NCI-H2196 treated with DMSO at 0.1 percent for 48 hours (cell line): Measurements from ENCODE around the gene UMODL1.

Experiments
- DNase-seq: peaks from one replicate; lab custom pipeline; 2025; ENCODE audit not compliant: unreplicated experiment; lab: John Stamatoyannopoulos, UW

UMODL1 gene

GRCh38 chr21:42093991-42094421 lies 22.9 kb downstream of the UMODL1 start:
- DNase-seq, result no peak

GRCh38 chr21:42094811-42095210 lies 23.7 kb downstream of the UMODL1 start:
- no peak for DNase-seq

DNA sequence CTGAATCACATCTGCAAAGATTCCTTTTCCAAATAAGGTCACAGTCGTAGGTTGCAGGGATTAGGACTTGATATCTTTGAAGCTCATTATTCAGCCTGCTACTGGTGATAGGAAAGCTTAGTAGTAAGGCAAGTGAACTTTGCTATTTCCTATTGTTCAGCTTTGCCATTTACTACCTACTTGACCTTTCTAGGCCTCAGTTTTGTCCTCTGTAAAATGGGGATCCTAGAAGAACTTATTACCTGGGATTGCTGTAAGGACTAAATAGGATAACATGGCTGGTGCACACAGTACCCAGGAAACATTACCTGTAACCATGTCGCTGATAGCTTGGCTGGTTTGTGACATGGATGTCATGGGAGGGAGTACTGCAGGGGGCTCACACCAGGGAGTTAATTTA lies 24.5 kb downstream of the UMODL1 start:
- DNase-seq, result no peak

- DNase-seq, result no peak
Measured at GRCh38 chr21:42096566-42096965, 25.4 kb downstream of the UMODL1 start.

GRCh38 chr21:42097274-42097673 lies 26.2 kb downstream of the UMODL1 start:
- DNase-seq, result no peak

GRCh38 chr21:42097860-42098454 lies 26.8 kb downstream of the UMODL1 start:
- DNase-seq, result peak; percentile 59

- no peak for DNase-seq
Measured at GRCh38 chr21:42098957-42099505, 27.9 kb downstream of the UMODL1 start.

- no peak for DNase-seq
Measured at GRCh38 chr21:42101246-42101645, 30.1 kb downstream of the UMODL1 start.

DNA sequence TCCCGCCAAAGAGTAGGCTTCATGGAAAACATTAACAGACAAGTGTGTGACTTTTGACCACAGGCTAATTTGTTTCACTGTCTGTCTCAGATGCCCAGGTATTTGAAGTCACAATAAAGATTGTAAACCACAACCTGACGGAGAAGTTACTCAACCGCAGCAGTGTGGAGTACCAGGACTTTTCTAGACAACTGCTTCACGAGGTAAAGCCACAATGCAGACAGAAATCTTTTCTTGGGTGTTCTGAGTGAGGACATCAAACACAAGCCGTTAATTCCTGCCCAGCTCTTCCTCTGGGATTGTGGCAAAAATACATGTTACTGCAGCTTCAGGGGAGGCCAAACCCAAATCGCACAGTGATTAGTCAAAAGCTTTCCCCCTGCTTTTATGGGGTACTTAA lies 31.0 kb downstream of the UMODL1 start:
- DNase-seq, result no peak

DNA sequence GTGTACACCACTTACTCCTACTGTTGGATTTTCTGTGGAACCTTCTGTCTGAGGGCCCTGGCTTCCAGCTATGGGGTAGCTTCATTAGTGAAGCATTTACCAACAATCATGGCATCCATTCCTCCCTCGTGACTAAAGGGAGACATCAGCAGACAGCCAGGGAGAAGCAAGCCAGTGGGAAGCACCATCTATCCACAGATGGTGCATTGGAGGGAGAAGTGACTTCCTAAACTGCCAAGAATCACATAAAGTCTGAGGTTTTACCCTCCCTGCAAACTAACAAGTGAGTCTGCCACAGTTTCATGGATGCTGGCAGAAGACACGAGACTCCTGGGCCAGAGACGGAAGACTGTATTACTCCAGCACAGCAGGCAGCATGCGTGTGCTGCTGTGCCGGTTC lies 31.4 kb downstream of the UMODL1 start:
- DNase-seq, result no peak

DNA sequence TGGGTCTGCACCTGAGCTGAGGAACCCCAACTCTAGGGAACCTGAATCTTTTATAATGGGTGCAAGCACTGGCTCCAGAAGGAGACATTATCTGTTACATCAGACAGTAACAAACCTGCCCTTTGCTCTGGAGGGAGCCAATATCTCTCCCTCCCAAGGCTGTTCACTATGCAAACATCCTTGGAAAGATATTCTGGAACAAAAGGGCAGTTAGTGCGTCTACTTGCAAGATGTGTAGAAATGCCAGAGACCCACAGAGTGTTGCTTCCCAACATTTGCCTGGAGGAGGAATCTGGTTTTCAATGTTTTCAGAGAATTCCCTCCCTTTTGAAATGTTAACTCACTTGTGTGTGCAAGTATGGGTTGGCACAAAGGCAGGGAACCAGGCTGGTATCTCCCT lies 31.9 kb downstream of the UMODL1 start:
- DNase-seq, result no peak

- DNase-seq, result no peak
Measured at GRCh38 chr21:42103843-42104242, 32.7 kb downstream of the UMODL1 start.

DNA sequence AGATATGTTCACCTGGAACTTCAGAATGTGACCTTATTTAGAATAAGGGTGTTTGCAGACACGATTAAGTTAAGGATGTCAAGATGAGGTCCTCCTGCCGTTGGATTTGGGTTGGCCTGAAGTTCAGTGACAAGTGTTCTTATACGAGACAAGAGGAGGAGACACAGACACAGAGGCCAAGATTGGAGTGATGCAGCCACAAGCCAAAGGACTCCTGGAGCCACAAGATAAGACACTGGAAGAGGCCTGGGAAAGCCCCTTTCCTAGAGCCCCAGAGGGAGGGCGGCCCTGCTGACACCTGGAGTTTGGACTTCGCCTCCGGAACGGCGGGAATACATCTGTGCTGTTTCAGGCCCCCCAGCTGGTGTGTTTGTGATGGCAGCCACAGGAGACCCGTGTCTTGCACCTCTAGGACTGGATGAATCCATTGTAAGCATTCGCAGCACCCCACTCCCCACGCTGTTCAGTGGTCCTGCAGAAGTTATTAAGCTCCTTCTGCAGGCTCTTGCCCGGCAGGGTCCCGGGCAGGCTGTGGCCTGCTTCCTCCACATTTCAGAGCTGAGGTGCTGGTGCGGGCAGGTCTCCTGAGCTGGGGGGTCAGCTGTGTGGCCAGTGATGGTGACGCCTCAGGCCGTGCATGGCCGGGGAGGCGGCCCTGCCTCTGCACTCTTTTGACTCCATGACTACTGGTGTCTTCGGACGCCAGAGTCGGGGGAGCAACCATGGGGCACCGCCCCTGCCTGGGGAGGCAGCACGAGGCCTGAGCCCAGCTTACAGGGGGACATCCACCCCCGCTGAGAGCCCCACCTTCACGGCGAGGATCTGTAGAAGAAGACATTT lies 34.6 kb downstream of the UMODL1 start:
- DNase-seq, result no peak

GRCh38 chr21:42106425-42106824 lies 35.3 kb downstream of the UMODL1 start:
- no peak for DNase-seq

DNA sequence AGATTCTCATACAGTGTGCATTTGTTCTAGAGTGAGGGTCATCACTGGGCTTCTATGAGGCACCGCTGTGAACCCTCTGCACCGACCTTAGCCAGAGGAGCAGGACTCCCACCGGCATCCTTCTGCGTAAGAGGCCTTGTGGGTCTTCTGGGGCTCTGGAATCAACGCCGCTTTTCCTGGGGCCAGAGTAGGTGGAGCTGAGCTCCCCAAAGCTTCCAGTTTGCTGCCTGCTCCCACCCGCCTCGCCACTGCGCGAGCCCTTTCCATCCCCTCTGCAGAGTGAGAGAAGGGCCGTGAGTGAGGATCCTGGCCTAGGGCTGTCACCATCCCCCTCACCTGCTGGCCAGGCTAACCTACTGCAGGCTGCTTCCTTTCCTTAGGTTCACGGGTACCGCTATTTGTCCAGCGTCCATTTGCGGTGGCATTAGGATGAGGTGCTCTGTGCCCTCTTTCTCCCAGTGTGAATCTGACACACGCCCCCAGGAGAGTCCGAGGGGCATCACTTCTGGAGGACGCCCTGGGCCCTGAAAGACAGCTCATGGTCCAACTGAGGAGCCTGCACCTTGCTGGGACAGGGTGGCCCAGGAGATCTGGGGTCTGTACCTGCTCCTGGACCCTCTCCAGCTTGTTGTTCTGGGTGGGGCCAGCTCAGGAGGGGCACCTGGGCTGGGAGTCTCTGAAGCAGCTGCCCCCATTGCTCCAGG lies 36.2 kb downstream of the UMODL1 start:
- DNase-seq, result no peak

DNA sequence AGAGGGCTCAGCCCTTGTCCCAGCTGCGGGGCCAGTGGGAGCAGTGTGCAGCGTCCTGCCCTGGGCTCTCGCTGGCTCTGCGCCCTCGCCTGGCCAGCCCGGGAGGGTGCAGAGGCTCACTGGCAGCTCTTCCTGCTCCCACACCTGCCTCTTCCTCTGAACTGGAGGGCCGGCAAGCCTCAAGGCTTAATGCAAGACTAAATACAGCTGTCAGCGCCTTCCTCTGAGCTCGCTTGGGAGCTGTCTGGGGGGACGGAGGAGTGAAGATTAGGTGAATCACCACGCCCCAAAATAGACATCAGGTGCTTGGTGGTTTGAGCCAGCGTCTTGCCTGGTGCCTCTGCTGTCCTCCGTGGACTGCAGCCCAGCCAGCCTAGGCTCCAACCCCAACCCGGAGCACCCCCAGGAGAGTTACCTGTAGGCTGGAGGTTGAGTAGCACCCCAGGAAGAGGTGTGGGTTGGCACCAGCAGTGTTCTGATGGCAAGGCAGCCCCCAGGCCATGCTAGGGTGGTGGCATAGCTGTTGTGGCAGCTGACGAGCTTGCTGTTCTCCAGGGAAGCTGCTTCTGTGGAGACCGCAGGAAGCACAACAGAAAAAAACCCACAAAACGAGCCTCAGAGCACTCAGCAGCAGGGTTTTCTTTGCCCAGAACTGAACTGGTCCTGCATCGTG lies 36.9 kb downstream of the UMODL1 start:
- peak; percentile 65 for DNase-seq

DNA sequence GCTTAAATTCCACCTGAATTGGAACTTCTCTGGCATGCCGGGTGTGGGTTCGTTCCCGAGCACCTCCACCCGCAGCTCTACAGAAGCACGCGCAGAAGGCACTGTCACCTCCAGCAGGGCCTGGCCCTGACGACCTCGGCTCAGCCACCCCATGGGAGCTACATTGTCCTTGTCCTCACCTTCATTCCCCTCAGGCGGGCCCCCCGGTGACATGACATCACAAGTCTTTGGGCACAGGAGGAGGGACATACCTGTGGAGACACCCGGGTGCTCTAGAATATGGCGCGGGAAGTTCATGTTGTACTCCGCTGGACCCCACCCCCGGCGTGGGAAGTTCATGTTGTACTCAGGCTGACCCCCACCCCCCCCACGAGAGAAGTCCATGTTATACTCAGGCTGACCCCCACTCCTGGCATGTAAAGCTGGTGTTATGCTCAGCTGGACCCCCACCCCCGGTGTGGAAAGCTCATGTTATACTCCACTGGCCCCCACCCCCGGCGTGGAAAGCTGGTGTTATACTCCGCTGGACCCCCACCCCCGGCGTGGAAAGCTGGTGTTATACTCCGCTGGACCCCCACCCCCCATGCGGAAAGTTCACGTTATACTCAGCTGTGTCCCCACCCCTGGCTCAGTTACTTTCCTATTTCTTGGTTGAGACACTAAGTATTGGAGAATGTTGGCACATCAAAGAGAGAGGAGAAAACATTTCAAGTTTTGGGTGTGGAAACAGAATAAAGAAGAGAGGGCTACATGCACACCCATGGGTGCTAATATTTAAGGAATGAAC lies 37.6 kb downstream of the UMODL1 start:
- no peak for DNase-seq

- no peak for DNase-seq
Measured at GRCh38 chr21:42109473-42109872, 38.4 kb downstream of the UMODL1 start.

- no peak for DNase-seq
Measured at GRCh38 chr21:42109873-42110525, 38.9 kb downstream of the UMODL1 start.
